Fibroblast of the aortic adventitia (primary cell): ENCODE data around the gene PRDM16. TPM values are rescaled to one million over a fixed set of nuclear protein-coding genes. Genes with fewer than 3 reads are reported as not detected.

Experiments used
- DNase-seq: peaks from one replicate; pipeline ENCODE4 v3.0.0-alpha.2; 2010; ENCODE audit warnings: low read depth
- H3K4me3 ChIP-seq: 2 replicates; pipeline ENCODE4 v1.5.1; 2011; ENCODE audit warnings: low read depth, mild to moderate bottlenecking, control low read depth, low read length, moderate library complexity
- CTCF ChIP-seq: IDR thresholded peaks from 2 replicates; pipeline ENCODE4 v1.5.1; 2011; ENCODE audit warnings: mild to moderate bottlenecking, low read length, control low read depth, inconsistent platforms; ENCODE audit not compliant: insufficient read depth
- total RNA-seq: library from RNA; depleted of rRNA; stranded (reverse); fragments of >200 nt; gene quantifications from 2 replicates; pipeline ENCODE4 v1.2.3, GENCODE V29; 2012; ENCODE audit warnings: low replicate concordance

Gene PRDM16
- total RNA-seq, 1 donor: 11.3 TPM

DNA sequence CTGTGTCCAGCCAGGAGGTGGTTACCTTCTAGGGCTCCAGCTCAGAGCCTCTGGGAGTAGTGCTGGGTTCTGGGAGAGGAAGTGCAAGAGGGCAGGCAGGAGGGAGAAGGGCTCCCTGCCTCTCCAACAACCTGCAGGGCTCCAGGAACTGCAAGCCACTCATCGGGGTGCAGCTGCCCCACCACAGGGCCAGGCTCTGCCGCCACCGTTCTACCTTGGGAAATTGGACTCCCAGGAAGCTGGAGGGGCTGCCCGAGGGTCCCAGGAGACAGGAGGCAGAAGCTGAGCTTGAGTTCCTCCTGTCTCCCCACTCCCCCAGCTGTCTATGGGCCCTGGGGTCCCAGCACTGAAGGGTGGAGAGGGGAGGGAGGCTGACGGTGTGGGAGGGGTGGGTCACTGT, 7.4 kb upstream of the PRDM16 start:
- no peak for DNase-seq
- H3K4me3 ChIP-seq: no peak overlapping the region
- TF ChIP-seq CTCF: no peak

DNA sequence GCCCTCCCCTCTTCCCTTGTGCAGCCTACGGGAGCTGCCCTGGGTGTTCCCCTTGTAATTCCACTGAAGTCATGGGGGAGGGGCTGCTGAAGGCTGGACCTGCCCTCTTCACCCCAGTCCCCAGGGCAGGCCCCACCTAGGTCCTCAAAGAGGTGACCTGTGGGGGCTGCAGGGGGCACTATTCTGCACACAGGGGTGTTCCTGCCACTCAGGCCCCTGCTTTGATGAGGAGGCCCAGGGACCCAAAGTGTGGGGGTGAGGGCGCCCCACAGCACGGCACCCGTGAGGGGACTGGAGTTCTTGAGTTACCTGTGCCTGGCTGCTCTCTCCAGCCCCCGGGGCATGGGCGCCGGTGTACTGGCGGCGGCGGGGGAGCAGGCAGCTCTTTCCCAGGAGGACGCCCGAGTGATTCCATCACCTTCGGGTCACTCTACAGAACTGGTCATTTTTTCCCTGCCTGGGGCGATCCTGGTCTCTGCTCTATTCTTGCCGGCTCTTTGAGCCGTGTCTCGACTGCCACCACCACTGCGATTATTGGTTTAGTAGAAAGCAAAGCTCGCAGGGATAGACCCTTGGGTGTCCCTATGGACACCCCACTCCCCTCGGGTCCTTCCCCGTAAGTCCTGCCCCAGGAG, 6.9 kb upstream of the PRDM16 start:
- H3K4me3 ChIP-seq: no peak overlapping the region
- TF ChIP-seq CTCF: no peak
- DNase-seq: no peak

DNA sequence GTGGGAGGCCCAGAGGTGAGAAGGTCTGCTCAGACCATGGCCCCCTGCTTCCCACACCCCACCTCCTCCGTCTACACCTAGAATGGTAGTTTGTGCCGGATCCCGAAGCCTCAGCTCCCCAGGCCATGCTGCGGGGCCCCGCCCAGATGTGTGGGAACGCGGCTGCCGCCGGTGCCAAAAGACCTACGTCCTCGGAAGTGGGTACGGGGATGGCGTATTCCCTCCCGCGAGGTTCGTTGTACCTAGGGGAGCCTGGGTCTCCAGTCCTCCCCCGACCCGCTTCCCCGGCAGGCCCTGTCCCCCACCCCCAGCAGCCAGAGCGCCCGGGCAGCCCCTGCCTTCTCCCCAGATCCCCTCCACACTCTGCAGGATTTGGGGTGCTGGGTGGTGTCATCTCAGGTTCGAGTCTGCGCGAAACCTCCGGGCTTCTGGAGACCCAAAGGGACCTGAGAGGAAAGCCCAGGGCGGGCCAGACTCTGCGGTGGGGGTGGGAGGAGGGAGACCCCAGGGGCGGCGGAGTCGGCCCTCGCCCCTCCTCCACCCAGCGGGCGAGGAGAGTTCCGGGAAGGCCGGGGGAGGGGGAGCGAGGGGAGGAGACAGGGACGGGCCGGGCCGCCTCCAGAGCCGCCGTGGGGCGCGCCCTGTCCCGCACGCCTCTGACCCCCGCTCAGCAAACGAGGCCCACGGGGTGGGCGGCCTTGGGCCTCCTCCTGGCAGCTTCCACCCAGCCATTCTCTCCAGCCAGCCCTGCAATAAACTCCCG, 6.2 kb upstream of the PRDM16 start:
- TF ChIP-seq CTCF: no peak
- DNase-seq: no peak
- no peak overlapping the region for H3K4me3 ChIP-seq

GRCh38 chr1:3063379-3064295, 5.4 kb upstream of the PRDM16 start:
- no peak for DNase-seq

GRCh38 chr1:3064296-3064850, 4.6 kb upstream of the PRDM16 start:
- no peak for DNase-seq
- TF ChIP-seq CTCF: no peak
- no peak overlapping the region for H3K4me3 ChIP-seq

More at GRCh38 chr1:3063379-3064295, 5.4 kb upstream of the PRDM16 start:
- TF ChIP-seq CTCF: no peak
- no peak overlapping the region for H3K4me3 ChIP-seq

DNA sequence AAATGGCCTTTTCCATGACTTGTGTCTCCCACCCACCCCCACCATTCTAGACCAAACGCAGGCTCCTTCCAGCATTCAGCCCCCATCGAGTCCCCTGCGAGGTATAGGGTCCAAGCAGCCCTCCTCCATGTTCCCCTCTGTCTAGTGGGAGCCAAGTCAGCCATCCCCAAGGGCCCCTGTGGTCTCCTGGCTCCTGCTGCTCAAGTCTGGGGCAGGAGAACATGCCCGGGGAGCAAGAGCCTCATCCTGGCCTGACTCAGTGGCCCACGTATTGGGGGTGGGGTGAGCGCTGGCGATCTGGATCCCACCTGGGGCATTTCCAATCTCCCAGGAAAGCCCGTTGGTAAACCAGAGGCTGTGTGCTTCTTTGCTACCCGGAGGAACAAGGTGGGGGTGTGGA, 4.1 kb upstream of the PRDM16 start:
- no peak for TF ChIP-seq CTCF
- DNase-seq: no peak
- no peak overlapping the region for H3K4me3 ChIP-seq
